GM21390 (cell line): Measurements from ENCODE around the gene ALG9.

Experiments used
- ATAC-seq: cut with Tn5 transposase; IDR thresholded peaks from one replicate; pipeline ENCODE4 v1.9.1; 2021; ENCODE audit not compliant: unreplicated experiment

The ALG9 gene

GRCh38 chr11:111837366-111837891 is 34.0 kb downstream of the ALG9 start:
- ATAC-seq, result no peak

- peak; percentile 72 for ATAC-seq
These were observed 34.7 kb downstream of the ALG9 start for GRCh38 chr11:111836721-111837120.

- ATAC-seq, result no peak
These were observed 35.2 kb downstream of the ALG9 start for GRCh38 chr11:111836162-111836561.

GRCh38 chr11:111835665-111836064 is 35.7 kb downstream of the ALG9 start:
- ATAC-seq, result no peak

GRCh38 chr11:111834432-111835163 is 36.8 kb downstream of the ALG9 start:
- ATAC-seq, result no peak

- no peak for ATAC-seq
These were observed 37.9 kb downstream of the ALG9 start for GRCh38 chr11:111833524-111833923.

- peak; percentile 72 for ATAC-seq
These were observed 42.0 kb downstream of the ALG9 start for GRCh38 chr11:111829185-111829968.

GRCh38 chr11:111826322-111826950 is 44.9 kb downstream of the ALG9 start:
- no peak for ATAC-seq

- no peak for ATAC-seq
These were observed 47.8 kb downstream of the ALG9 start for GRCh38 chr11:111823629-111824028.

GRCh38 chr11:111823131-111823530 is 48.2 kb downstream of the ALG9 start:
- no peak for ATAC-seq

- no peak for ATAC-seq
These were observed 51.5 kb downstream of the ALG9 start for GRCh38 chr11:111819829-111820237.

GRCh38 chr11:111819161-111819828 is 52.1 kb downstream of the ALG9 start:
- no peak for ATAC-seq

GRCh38 chr11:111815489-111815888 is 55.9 kb downstream of the ALG9 start:
- ATAC-seq, result no peak

GRCh38 chr11:111814557-111815320 is 56.6 kb downstream of the ALG9 start:
- ATAC-seq, result no peak

- ATAC-seq, result no peak
These were observed 57.3 kb downstream of the ALG9 start for GRCh38 chr11:111814106-111814505.

GRCh38 chr11:111812211-111812610 is 59.2 kb downstream of the ALG9 start:
- no peak for ATAC-seq

- ATAC-seq, result no peak
These were observed 59.9 kb downstream of the ALG9 start for GRCh38 chr11:111811445-111811844.

- no peak for ATAC-seq
These were observed 62.5 kb downstream of the ALG9 start for GRCh38 chr11:111808834-111809233.

- no peak for ATAC-seq
These were observed 63.3 kb downstream of the ALG9 start for GRCh38 chr11:111808063-111808588.

GRCh38 chr11:111807076-111807475 is 64.3 kb downstream of the ALG9 start:
- ATAC-seq, result no peak
